Ascending aorta (tissue), 2 donors: ENCODE data around the gene DDX10. TPM values are rescaled to one million over a fixed set of nuclear protein-coding genes. Genes with fewer than 3 reads are reported as not detected.

Experiments used
- DNase-seq, 2 donors: peaks; one replicate each; pipeline ENCODE4 v3.0.0-alpha.2; 2019; ENCODE audit warnings: low spot score in 2 of 2
- H3K27ac ChIP-seq, 2 donors: fragments of 200-600 bp; sonication (generic); one replicate each; pipeline ENCODE4 v1.5.1; 2016 to 2017; ENCODE audit warnings: mild to moderate bottlenecking in 1 of 2
- H3K27me3 ChIP-seq: fragments of 200-600 bp; sonication (generic); one replicate; pipeline ENCODE4 v1.5.1; 2017
- H3K36me3 ChIP-seq, 2 donors: fragments of 200-600 bp; sonication (generic); one replicate each; pipeline ENCODE4 v1.5.1; 2016
- H3K4me1 ChIP-seq, 2 donors: fragments of 200-600 bp; sonication (generic); one replicate each; pipeline ENCODE4 v1.5.1; 2016 to 2017; ENCODE audit warnings: mild to moderate bottlenecking in 1 of 2
- H3K4me3 ChIP-seq, 2 donors: fragments of 200-600 bp; sonication (generic); one replicate each; pipeline ENCODE4 v1.5.1; 2016 to 2017; ENCODE audit warnings: mild to moderate bottlenecking in 1 of 2
- H3K9me3 ChIP-seq, 2 donors: fragments of 200-600 bp; sonication (generic); one replicate each; pipeline ENCODE4 v1.5.1; 2016
- intact Hi-C: fragments of 100-400 bp; cut with DNase I; formaldehyde crosslinking; loops from one replicate; pipeline ENCODE4 v1.15.1; 2023
- total RNA-seq: library from RNA; depleted of rRNA; stranded (reverse); fragments of >200 nt; gene quantifications from one replicate; pipeline ENCODE4 v1.1.0, GENCODE V29; 2016
- TF ChIP-seq, protein P1 (sequence below), 3 experiments: fragments of 200-600 bp in 2 of 3; fragments of 450-650 bp in 1 of 3; sonication (generic) in 2 of 3; IDR thresholded peaks; one replicate each; pipeline ENCODE4 v1.5.1; 2016 to 2019; ENCODE audit warnings: antibody characterized with exemption in 3 of 3, mild to moderate bottlenecking in 1 of 3, moderate library complexity in 1 of 3

Gene DDX10
- total RNA-seq, 1 donor from 2014 or later: 21.9 TPM

DNA sequence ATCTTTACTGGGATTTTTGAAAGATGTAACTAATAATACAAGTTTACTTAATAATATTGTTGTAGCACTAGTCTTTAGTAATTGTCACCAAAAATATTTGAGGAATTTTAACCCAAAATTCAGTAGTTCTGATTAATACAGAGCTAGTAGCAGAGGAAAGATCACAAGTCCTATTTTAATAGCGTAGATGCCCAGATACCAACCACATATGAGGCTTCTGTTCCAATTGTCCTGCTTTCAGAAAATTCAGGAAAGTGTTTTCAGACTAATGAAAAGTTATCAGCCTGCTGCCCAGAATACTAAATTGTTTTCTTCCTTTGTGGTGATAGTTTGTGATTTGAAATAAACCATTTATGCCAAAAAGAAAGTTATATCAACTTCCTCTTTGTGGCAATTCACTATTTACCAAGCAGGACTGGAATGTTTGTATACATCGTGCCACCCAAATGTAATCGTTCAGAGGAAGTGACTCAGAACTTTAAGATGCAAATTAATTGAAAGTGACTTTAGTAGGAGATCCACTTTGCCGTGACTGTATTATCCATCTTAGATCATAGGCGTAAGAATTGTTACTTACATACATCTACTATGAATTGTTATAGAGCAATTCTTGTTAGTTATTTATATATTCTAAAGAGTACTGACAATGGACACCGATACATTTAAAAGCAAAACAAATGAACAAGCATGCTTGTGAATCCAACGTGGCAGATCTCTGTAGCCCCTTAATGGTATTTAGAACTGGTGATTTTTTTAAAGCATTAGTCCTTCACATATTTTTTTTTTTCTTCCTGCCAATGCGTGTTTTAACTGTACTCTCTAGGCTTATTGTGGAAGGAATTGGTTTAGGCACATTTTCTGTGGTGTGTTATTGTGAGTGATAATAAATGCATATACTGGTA lies 231.0 kb downstream of the DDX10 start:
- intact Hi-C loops: no loop called here

DNA sequence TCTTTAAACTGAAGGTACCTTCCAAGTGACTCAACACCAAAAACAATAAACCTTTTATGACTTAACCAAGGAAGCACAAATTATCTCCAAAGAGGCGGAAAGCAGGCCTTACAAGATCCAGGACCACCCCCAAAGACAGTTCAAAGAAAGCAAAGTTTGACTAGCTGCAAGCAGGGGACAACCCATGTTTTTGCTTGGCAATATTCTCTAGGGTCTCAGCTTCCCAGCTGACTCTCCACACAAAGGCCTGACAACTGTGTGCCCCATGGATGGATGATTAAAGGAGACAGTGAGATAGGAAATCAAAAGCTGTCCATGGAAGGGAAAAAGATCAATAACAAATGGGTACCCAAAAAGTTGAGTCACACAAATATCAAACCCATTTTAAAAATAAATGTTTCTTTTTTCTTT lies 232.2 kb downstream of the DDX10 start:
- Histone ChIP-seq H3K4me1 (no peaks in the 10 kb centered on the region), H3K4me3 (no peak overlapping the region), H3K9me3 (no peaks in the 10 kb centered on the region), H3K27me3 (no peaks in the 10 kb centered on the region), H3K27ac (no peak overlapping the region), H3K36me3 (no peaks in the 10 kb centered on the region)
- DNase-seq: no peak
- intact Hi-C loops: no loop called here
- TF ChIP-seq, protein P1, sequence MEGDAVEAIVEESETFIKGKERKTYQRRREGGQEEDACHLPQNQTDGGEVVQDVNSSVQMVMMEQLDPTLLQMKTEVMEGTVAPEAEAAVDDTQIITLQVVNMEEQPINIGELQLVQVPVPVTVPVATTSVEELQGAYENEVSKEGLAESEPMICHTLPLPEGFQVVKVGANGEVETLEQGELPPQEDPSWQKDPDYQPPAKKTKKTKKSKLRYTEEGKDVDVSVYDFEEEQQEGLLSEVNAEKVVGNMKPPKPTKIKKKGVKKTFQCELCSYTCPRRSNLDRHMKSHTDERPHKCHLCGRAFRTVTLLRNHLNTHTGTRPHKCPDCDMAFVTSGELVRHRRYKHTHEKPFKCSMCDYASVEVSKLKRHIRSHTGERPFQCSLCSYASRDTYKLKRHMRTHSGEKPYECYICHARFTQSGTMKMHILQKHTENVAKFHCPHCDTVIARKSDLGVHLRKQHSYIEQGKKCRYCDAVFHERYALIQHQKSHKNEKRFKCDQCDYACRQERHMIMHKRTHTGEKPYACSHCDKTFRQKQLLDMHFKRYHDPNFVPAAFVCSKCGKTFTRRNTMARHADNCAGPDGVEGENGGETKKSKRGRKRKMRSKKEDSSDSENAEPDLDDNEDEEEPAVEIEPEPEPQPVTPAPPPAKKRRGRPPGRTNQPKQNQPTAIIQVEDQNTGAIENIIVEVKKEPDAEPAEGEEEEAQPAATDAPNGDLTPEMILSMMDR (IDR thresholded peaks at IDR 0.05): no peak

More for the DNA sequence above, 231.0 kb downstream of the DDX10 start:
- Histone ChIP-seq H3K4me1 (no peaks in the 10 kb centered on the region), H3K27ac (no peak overlapping the region), H3K36me3 (no peaks in the 10 kb centered on the region), H3K9me3 (no peaks in the 10 kb centered on the region), H3K27me3 (no peaks in the 10 kb centered on the region), H3K4me3 (no peak overlapping the region)
- TF ChIP-seq, protein P1 (IDR thresholded peaks at IDR 0.05): no peak
- no peak for DNase-seq

- no peaks in the 10 kb centered on the region for H3K36me3 ChIP-seq
- TF ChIP-seq, protein P1 (IDR thresholded peaks at IDR 0.05): no peak
- H3K27ac ChIP-seq: no peak overlapping the region
- no peak overlapping the region for H3K4me3 ChIP-seq
- no peak for DNase-seq
- intact Hi-C loops: no loop called here
- H3K27me3 ChIP-seq: no peaks in the 10 kb centered on the region
- H3K4me1 ChIP-seq: no peaks in the 10 kb centered on the region
- H3K9me3 ChIP-seq: no peaks in the 10 kb centered on the region
These were observed 233.0 kb downstream of the DDX10 start for GRCh38 chr11:108897916-108898315.

DNA sequence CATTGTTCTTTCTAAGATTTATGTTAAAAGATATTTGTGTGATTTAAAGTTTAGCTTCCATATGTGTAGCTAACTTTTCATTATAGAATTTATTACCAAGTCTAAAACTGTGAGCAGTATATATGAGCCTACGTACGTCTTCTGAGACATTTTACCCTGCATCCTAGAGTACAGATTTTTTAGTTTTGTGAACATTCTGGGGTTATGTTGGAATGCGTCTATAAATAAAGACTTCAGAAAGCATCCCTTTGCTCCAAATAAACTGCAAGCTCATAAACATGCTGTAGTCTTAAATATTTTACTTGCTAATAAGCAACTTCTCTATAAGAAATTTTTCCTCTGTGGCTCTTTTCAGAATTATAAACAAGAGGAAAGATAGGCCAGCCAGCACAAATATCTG lies 236.5 kb downstream of the DDX10 start:
- TF ChIP-seq, protein P1 (IDR thresholded peaks at IDR 0.05): no peak
- intact Hi-C loops: no loop called here
- H3K4me1 ChIP-seq: no peaks in the 10 kb centered on the region
- H3K27me3 ChIP-seq: no peaks in the 10 kb centered on the region
- no peak for DNase-seq
- H3K4me3 ChIP-seq: no peak overlapping the region
- no peaks in the 10 kb centered on the region for H3K36me3 ChIP-seq
- H3K27ac ChIP-seq: no peak overlapping the region
- H3K9me3 ChIP-seq: no peaks in the 10 kb centered on the region

GRCh38 chr11:108902027-108902469 lies 237.2 kb downstream of the DDX10 start:
- Histone ChIP-seq H3K36me3 (no peaks in the 10 kb centered on the region), H3K27me3 (no peaks in the 10 kb centered on the region), H3K4me3 (no peak overlapping the region), H3K9me3 (no peaks in the 10 kb centered on the region), H3K4me1 (no peaks in the 10 kb centered on the region), H3K27ac (no peak overlapping the region)
- intact Hi-C loops: no loop called here
- DNase-seq: no peak
- TF ChIP-seq, protein P1 (IDR thresholded peaks at IDR 0.05): no peak
